Nephron (organoid): ENCODE measurements around the gene CYP4B1.
"Not testable (repeated sequence)": the region's sequence is repeated elsewhere in the genome, so short reads cannot be mapped to it uniquely, and the experiment has no call there.

ENCODE experiments used
- H3K27ac Mint-ChIP-seq, 3 experiments: 2 replicates each; pipeline ENCODE4 v1.8.0; 2020; ENCODE audit warnings: mixed read lengths in 3 of 3, mild to moderate bottlenecking in 2 of 3, moderate library complexity in 1 of 3
- H3K27me3 Mint-ChIP-seq: 2 replicates; pipeline ENCODE4 v1.8.0; 2021; ENCODE audit warnings: low read depth, mild to moderate bottlenecking, moderate library complexity, mixed read lengths
- H3K36me3 Mint-ChIP-seq: 2 replicates; pipeline ENCODE4 v1.8.0; 2020; ENCODE audit warnings: low read depth, mixed read lengths
- H3K4me1 Mint-ChIP-seq: 2 replicates; pipeline ENCODE4 v1.8.0; 2020; ENCODE audit warnings: mixed read lengths
- H3K4me3 Mint-ChIP-seq, 3 experiments: 2 replicates each; pipeline ENCODE4 v1.8.0; 2020; ENCODE audit warnings: mild to moderate bottlenecking in 3 of 3, mixed read lengths in 3 of 3, moderate library complexity in 2 of 3
- H3K9me3 Mint-ChIP-seq: 2 replicates; pipeline ENCODE4 v1.8.0; 2020; ENCODE audit warnings: mixed read lengths
- TF ChIP-seq, protein P1 (sequence below), 3 experiments: fragments of 200-600 bp; sonication (generic); IDR thresholded peaks; one replicate each; pipeline ENCODE4 v1.5.0; 2021; ENCODE audit warnings: antibody characterized with exemption in 3 of 3; ENCODE audit not compliant: unreplicated experiment in 3 of 3

Gene CYP4B1

DNA sequence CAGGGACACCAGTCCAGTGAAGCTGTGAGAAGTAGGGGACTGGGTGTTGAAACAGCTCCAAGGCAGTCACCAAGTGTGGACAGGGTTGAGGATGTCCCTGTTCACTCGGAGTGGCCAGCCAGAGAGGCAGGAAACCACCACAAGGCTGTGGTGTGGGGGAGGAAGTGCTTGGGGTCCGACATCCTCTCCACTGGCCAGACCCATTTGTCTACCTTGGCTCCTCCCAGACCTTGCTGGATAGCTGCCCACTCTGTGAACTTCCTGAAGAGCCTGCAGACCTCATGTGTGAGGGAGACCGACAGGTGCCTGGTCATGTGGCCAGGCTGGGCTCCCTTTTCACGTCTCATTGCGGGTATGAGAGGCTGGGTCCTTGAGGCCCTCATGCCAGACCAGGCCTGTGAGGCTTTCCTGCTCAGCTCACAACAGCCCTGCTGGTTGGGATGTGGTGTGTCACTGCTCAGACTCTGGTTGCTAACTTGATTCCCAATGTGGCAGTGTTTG, 21.8 kb downstream of the CYP4B1 start:
- no peaks in the 10 kb centered on the region for H3K36me3 Mint-ChIP-seq
- no peak overlapping the region for H3K4me3 Mint-ChIP-seq
- no peaks in the 10 kb centered on the region for H3K4me1 Mint-ChIP-seq
- no peak overlapping the region for H3K27ac Mint-ChIP-seq
- TF ChIP-seq, protein P1, sequence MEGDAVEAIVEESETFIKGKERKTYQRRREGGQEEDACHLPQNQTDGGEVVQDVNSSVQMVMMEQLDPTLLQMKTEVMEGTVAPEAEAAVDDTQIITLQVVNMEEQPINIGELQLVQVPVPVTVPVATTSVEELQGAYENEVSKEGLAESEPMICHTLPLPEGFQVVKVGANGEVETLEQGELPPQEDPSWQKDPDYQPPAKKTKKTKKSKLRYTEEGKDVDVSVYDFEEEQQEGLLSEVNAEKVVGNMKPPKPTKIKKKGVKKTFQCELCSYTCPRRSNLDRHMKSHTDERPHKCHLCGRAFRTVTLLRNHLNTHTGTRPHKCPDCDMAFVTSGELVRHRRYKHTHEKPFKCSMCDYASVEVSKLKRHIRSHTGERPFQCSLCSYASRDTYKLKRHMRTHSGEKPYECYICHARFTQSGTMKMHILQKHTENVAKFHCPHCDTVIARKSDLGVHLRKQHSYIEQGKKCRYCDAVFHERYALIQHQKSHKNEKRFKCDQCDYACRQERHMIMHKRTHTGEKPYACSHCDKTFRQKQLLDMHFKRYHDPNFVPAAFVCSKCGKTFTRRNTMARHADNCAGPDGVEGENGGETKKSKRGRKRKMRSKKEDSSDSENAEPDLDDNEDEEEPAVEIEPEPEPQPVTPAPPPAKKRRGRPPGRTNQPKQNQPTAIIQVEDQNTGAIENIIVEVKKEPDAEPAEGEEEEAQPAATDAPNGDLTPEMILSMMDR (IDR thresholded peaks at IDR 0.05; ENCODE audit: unreplicated experiment in 3 of 3) = no peak
- no peaks in the 10 kb centered on the region for H3K9me3 Mint-ChIP-seq
- no peaks in the 10 kb centered on the region for H3K27me3 Mint-ChIP-seq

DNA sequence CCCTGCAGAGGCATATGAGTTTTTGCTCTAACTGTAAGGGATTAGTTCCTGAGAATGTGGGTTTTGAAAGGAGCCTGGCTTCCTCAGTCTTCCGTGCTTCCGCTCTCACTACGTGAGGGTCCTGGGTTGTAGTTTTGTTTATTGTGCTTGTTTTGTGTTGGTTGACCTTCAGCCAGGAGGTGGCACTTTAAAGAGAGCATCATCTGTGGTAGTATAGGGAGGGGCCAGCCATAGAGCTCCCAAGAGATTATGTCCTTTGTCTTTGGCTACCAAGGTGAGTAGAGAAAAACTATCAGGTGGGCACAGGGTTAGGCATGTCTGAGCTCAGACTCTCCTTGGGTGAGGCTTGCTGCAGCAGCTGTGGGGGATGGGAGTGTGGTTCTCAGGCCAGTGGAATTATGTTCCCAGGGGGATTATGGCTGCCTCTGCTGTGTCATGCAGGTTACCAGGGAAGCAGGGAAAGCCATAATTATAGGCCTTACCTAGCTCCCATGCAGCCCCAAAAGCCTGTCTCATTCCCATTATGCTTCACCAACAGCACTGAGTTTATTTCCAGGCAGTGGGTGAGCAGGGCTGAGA, 23.5 kb downstream of the CYP4B1 start:
- no peaks in the 10 kb centered on the region for H3K9me3 Mint-ChIP-seq
- no peaks in the 10 kb centered on the region for H3K36me3 Mint-ChIP-seq
- no peak overlapping the region for H3K4me3 Mint-ChIP-seq
- H3K4me1 Mint-ChIP-seq = no peaks in the 10 kb centered on the region
- H3K27ac Mint-ChIP-seq = no peak overlapping the region
- TF ChIP-seq, protein P1 (IDR thresholded peaks at IDR 0.05; ENCODE audit: unreplicated experiment in 3 of 3) = no peak
- no peaks in the 10 kb centered on the region for H3K27me3 Mint-ChIP-seq

DNA sequence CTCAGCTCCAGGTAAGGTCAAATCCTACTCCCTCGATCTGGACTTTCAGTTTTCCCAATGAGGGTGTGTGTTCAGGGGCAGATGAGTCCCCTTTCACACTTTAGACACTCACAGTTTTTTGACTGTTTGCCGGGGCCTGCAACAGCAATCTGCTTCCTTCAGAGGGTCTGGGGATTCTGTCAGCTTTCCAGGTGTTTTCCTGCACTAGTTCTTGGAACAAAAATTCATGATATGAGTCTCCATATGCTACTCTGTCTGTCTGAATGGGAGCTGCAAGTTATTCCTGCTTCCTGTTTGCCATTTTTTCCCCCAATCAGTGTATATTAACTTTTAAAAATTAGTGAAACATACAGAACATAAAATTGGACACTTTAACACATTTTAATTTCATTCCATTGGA, 24.3 kb downstream of the CYP4B1 start:
- H3K9me3 Mint-ChIP-seq = no peaks in the 10 kb centered on the region

DNA sequence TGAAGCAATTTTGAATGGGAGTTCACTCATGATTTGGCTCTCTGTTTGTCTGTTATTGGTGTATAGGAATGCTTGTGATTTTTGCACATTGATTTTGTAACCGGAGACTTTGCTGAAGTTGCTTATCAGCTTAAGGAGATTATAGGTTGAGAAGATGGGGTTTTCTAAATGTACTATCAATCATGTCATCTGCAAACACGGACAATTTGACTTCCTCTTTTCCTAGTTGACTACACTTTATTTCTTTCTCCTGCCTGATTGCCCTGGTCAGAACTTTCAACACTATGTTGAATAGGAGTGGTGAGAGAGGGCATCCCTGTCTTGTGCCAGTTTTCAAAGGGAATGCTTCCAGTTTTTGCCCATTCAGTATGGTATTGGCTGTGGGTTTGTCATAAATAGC, 28.0 kb downstream of the CYP4B1 start:
- not testable (repeated sequence) for H3K27me3 Mint-ChIP-seq, H3K4me1 Mint-ChIP-seq, H3K4me3 Mint-ChIP-seq, H3K36me3 Mint-ChIP-seq, H3K9me3 Mint-ChIP-seq, H3K27ac Mint-ChIP-seq

More for the DNA sequence above, 24.3 kb downstream of the CYP4B1 start:
- TF ChIP-seq, protein P1 (IDR thresholded peaks at IDR 0.05; ENCODE audit: unreplicated experiment in 3 of 3) = no peak
- Mint-ChIP-seq H3K36me3 (no peaks in the 10 kb centered on the region), H3K4me1 (no peaks in the 10 kb centered on the region), H3K27ac (no peak overlapping the region), H3K27me3 (no peaks in the 10 kb centered on the region), H3K4me3 (no peak overlapping the region)

DNA sequence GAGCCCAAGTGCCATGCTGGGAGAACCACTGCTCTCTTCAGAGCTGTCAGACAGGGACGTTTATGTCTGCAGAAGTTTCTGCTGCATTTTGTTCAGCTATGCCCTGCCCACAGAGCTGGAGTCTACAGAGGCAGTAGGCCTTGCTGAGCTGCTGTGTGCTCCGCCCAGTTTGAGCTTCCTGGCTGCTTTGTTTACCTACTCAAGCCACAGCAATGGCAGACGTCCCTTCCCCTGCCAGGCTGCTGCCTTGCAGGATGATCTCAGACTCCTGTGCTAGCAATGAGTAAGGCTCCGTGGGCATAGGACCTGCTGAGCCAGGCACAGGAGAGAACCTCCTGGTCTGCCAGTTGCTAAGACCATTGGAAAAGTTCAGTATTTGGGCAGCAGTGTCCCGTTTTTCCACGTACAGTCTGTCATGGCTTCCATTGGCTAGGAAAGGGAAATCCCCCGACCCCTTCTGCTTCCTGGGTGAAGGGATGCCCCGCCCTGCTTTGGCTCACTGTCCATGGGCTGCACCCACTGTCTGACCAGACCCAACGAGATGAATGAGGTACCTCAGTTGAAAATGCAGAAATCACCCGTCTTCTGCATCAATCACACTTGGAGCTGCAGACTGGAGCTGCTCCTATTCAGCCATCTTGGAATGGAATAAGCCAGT, 31.9 kb downstream of the CYP4B1 start:
- no peak overlapping the region for H3K4me3 Mint-ChIP-seq
- H3K27me3 Mint-ChIP-seq = no peaks in the 10 kb centered on the region
- no peaks in the 10 kb centered on the region for H3K4me1 Mint-ChIP-seq
- TF ChIP-seq, protein P1 (IDR thresholded peaks at IDR 0.05; ENCODE audit: unreplicated experiment in 3 of 3) = no peak
- no peaks in the 10 kb centered on the region for H3K9me3 Mint-ChIP-seq
- H3K27ac Mint-ChIP-seq = no peak overlapping the region
- no peaks in the 10 kb centered on the region for H3K36me3 Mint-ChIP-seq

DNA sequence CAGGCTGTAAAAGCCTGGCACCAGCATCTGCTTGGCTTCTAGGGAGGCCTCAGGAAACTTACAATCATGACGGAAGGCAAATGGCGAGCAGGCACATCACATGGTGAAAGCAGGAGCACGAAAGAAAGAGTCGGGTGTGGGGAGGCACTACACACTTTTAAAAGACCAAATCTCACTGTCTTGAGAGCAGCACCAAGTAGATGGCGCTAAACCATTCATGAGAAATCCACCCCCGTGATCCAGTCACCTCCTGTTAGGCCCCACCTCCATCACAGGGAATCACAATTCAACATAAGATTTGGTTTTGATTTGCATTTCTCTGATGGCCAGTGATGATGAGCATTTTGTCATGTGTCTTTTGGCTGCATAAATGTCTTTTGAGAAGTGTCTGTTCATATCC, 36.6 kb downstream of the CYP4B1 start:
- H3K27me3 Mint-ChIP-seq, H3K27ac Mint-ChIP-seq, H3K9me3 Mint-ChIP-seq, H3K4me1 Mint-ChIP-seq, H3K4me3 Mint-ChIP-seq, H3K36me3 Mint-ChIP-seq: not testable (repeated sequence)

DNA sequence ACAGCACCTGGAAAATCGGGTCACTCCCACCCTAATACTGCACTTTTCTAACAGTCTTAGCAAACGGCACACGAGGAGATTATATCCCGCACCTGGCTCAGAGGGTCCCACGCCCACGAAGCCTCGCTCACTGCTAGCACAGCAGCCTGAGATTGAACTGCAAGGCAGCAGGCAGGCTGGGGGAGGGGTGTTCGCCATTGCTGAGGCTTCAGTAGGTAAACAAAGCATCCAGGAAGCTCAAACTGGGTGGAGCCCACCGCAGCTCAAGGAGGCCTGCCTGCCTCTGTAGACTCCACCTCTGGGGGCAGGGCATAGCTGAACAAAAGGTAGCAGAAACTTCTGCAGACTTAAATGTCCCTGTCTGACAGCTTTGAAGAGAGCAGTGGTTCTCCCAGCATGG, 47.5 kb downstream of the CYP4B1 start:
- H3K27ac Mint-ChIP-seq, H3K4me1 Mint-ChIP-seq, H3K27me3 Mint-ChIP-seq, H3K36me3 Mint-ChIP-seq, H3K4me3 Mint-ChIP-seq: not testable (repeated sequence)
- peaks cover 10% of the 10 kb centered on the region for H3K9me3 Mint-ChIP-seq

DNA sequence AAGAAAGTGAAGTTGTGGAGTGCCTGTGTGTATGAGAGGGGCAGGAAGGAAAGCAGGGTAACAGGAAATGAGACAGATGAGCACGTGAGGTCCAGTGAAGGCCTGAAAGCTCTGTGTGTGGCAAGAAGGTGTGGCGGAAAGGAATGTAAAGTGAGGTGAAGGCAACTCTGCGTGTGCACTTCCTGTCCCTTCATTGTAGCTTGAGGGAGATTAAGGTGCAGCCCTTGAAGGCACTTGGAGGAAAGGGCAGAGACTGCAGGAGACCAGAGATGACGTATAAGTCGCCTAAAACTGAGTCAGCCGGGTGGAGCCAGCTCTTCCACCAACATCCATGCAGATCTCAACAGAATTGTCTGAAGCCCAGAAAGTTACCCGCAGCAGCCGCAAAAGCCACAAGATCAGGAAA, 58.8 kb downstream of the CYP4B1 start:
- not testable (repeated sequence) for H3K9me3 Mint-ChIP-seq, H3K36me3 Mint-ChIP-seq, H3K27me3 Mint-ChIP-seq, H3K27ac Mint-ChIP-seq, H3K4me3 Mint-ChIP-seq, H3K4me1 Mint-ChIP-seq
